Activated CD8-positive, alpha-beta memory T cell treated with anti-CD3 and anti-CD28 coated beads, Interleukin-2, amount 50 U/mL, for 24 hours (primary cell): ENCODE measurements around the gene REPIN1.

Experiments
- DNase-seq: peaks from one replicate; pipeline ENCODE4 v3.0.0-alpha.2; 2020; ENCODE audit errors: extremely low read depth

The REPIN1 gene

GRCh38 chr7:150396426-150396825 lies 27.8 kb downstream of the REPIN1 start:
- no peak for DNase-seq

GRCh38 chr7:150396851-150397260 lies 28.2 kb downstream of the REPIN1 start:
- DNase-seq: no peak

- DNase-seq: no peak
These were observed 28.9 kb downstream of the REPIN1 start for GRCh38 chr7:150397346-150398107.

- DNase-seq: no peak
These were observed 29.7 kb downstream of the REPIN1 start for GRCh38 chr7:150398108-150398964.

GRCh38 chr7:150398965-150399320 lies 30.3 kb downstream of the REPIN1 start:
- DNase-seq: no peak

GRCh38 chr7:150399421-150400007 lies 30.9 kb downstream of the REPIN1 start:
- no peak for DNase-seq

GRCh38 chr7:150400008-150400787 lies 31.6 kb downstream of the REPIN1 start:
- DNase-seq: no peak

- DNase-seq: no peak
These were observed 32.3 kb downstream of the REPIN1 start for GRCh38 chr7:150400788-150401423.

GRCh38 chr7:150401424-150401790 lies 32.8 kb downstream of the REPIN1 start:
- DNase-seq: no peak

GRCh38 chr7:150401861-150402631 lies 33.4 kb downstream of the REPIN1 start:
- no peak for DNase-seq

GRCh38 chr7:150402671-150403321 lies 34.2 kb downstream of the REPIN1 start:
- no peak for DNase-seq

- no peak for DNase-seq
These were observed 35.0 kb downstream of the REPIN1 start for GRCh38 chr7:150403376-150404171.

- no peak for DNase-seq
These were observed 35.7 kb downstream of the REPIN1 start for GRCh38 chr7:150404172-150404804.

- DNase-seq: no peak
These were observed 36.4 kb downstream of the REPIN1 start for GRCh38 chr7:150404805-150405583.

- DNase-seq: no peak
These were observed 37.1 kb downstream of the REPIN1 start for GRCh38 chr7:150405584-150406311.

- DNase-seq: no peak
These were observed 37.6 kb downstream of the REPIN1 start for GRCh38 chr7:150406312-150406566.

GRCh38 chr7:150406567-150407421 lies 38.2 kb downstream of the REPIN1 start:
- DNase-seq: no peak
